ENCODE results near the gene ATP2A2.

ATP2A2 gene

DNA sequence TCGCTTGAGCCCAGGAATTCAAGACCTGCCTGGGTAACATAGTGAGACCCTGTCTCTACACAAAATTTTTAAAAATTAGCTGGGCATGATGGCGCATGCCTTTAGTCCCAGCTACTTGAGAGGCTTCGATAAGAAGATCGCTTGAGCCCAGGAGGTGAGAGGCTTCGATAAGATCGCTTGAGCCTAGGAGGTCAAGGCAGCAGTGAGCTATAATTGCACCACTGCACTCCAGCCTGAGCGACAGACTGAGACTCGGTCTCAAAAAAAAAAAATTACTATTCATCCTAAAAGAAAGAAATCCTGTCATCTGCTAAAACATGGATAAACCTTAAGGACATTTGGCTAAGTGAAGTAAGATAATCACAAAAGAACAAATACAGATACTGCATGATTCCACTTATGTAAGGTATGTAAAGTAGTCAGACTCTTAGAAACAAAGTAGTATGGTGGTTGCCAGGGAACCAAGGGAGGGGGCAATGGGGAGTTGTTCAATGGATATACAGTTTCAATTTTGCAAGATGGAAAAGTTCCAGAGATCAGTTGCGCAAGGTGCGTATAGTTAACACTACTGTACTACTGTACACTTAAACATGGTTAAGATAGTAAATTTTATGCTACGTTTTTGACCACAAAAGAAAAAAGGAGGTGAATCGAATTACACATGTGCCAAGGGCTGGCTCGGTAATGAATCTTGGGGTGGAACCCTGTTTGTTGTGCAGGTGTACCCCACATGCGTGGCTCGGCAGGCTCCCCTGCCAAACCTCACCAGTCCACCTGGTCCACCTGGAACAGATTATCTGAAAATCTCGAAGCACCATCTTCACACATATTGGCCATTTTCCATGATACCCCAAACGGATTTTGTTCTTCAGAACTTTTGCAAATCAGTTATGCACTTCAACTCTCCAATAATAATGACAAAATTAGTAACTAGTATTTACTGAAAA, 18.3 kb upstream of the ATP2A2 start:
- DNase-seq, result peak; percentile 35

DNA sequence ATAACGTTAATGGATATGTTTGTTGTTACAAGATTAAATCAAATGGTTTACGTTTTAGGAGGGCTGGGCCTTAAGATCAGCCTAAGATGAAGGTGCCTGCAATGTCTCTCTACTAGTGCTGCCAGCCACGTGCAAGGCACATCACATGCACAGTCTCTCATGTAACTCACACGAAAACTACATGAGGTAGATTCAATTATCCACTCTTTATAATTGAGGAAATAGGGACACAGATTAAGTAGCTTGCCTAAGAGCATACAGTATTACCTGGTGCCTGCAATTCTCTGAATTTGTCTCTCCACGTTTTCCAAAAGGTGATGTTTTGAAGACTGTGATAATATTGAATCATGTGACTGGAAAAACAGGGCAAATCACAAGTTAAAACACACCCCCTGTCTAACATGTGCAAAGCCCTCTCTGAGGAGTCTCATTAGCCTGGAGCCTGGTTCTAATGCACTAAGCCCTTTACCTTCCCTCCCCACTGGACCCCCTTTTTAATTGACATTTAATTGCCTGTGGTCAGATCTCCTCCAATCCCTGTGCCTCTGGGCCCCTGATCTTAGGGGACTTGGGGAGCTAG, 14.6 kb upstream of the ATP2A2 start:
- peak; percentile 37 for DNase-seq

DNA sequence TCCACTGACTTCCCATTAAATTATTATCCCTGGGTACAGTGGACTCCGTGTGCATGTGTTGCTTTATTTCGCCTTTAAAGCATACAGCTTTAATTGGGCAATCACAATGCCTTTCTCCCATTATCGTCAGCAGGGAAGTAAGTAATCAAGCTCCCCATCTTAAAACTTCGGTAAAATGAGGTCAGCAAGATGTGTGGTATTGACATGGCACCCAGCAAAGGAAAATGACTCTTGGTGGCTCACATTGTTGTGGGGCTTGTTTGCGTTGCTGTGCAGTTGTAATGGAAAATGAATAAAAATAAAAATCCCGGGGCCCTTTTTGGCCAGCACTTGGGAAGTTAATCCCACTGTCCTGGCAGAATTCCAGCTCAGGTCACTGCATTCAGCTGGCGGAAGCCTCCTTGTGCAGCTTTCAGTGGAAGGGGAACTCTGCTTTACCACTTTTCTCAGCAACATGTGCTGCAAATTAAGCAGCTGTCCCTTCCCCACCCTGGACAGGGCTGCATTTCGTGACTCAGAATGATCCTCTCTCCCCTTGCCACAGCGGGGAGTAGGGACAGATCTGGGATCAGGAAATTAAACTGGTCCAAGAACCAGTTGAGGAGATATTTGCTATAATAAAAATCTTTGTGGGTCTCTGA, 13.9 kb upstream of the ATP2A2 start:
- DNase-seq, result peak; percentile 74

DNA sequence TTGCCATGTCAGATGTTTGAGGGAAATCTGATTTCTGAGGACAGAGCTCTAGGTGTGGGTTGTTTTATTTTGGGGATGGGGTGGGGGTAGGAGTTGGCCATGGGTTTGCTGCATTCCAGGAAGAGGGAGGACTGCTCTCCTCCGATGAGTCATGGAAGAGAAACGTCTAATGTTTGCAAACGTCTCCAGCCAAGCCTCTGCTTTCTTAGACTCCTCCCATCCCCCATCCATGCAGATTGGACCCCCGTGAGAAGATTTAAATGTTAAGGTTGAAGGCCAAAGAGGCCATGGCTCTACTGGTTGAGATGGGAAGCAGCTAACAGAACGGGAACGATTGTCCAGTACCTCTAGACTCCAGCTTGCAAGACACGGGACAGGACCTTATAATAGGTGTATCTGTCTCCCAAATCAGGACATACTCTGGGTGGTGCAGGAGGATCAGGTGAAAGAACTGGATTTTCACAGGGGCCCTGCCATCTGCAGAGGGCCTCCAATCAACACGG, 11.4 kb upstream of the ATP2A2 start:
- DNase-seq, result no peak

DNA sequence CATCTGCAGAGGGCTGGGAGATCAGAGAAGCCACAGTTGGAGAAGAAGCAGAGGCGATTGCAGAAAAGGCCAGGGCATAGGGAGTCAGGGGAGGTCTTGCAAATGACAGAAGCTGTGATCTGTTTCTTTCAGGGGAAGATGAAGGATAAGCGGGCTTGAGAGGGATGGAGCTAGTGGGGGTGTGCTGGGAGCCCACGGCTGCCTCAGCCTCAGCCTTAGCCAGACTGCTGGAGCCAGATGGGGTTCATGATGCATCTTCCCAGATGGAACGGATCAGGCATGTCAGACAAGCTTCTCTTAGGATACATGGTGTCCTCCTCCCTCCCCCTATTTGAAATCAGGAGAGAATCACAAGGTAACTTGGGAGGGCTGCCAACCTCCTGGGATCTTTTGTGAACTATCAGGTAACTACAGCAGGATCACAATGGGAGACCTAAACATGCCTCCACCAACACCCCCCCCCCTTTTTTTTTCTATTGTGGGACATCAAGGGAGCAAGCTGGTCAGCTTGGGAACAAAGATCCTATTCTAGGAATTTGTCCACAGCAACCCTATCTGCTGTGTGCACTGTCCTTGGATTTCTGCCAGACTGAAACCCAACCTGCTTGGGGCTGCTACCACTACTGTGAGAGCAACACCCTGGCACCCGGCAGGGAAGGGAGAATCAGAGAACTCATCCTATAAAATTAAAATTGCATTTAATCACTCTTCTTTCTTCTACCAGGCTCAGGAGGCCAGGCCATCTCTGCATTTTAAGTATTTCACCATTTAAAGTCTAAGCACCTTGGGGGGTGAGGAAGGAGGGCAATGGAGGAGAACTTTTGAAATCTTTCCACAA, 10.7 kb upstream of the ATP2A2 start:
- peak; percentile 61 for DNase-seq

DNA sequence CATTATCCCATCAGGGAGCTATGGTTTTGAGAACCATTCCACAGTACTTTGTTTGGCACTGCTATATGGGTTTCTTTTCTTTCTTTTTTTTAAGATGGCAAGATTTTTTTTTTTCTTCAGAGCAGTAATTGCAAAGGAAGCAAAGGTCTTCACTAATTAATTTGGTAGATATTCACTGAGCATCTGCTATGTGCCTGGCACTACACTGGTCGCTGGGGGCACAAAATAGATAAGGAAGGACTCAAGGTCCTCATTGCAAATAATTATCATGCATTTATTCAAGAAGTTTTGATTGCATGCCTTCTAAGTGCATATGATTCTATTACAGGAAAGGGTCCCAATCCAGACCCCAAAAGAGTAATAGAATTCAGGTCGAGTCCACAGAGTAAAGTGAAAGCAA, 10.0 kb upstream of the ATP2A2 start:
- no peak for DNase-seq

DNA sequence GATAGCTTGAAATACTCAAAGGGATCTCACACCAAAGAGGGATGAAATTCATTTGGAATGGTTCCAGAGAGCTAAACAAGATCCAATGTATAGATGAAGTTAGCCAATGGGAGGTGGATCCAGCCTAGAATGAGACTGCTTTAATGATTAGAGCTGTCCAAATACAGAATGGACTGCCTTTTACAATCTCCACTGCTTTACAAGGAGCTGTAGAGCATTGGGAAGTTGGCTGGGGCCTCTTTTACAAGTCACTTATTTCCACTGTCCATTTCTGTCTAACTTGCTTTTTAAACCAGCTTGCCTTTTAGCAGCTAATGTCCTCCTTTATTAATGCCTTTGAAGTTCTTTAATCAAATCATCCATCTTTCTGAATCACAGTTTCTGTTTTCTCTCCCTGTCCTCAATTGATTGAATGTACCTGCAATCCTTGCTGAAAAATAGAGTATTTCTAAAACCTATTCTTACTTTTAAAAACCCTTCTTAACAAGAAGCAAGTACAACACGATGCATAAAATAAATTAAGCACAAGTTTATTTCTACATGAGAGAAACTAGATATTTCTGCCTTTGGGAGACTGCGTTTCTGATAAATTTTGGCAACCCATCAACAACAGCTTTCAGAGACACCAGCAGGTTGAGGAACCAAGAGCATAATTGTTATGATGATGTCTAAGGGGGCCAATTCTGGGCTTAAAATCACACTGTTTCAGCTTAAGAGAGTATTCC, 3.4 kb upstream of the ATP2A2 start:
- DNase-seq, result no peak

DNA sequence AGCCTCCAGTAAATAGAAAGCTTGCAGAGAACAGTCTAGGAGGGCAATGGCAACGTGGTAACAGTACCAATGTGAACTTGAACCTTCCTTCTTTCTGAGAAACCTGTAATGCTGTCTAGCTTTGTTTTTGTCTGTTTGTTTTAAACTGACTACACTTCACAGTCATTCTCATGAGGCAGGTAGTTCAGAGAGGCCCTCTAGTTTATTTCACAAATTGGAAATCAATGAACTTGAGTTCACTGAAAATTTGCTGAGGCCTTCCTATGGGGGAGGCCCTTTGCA, 2.9 kb upstream of the ATP2A2 start:
- no peak for DNase-seq

DNA sequence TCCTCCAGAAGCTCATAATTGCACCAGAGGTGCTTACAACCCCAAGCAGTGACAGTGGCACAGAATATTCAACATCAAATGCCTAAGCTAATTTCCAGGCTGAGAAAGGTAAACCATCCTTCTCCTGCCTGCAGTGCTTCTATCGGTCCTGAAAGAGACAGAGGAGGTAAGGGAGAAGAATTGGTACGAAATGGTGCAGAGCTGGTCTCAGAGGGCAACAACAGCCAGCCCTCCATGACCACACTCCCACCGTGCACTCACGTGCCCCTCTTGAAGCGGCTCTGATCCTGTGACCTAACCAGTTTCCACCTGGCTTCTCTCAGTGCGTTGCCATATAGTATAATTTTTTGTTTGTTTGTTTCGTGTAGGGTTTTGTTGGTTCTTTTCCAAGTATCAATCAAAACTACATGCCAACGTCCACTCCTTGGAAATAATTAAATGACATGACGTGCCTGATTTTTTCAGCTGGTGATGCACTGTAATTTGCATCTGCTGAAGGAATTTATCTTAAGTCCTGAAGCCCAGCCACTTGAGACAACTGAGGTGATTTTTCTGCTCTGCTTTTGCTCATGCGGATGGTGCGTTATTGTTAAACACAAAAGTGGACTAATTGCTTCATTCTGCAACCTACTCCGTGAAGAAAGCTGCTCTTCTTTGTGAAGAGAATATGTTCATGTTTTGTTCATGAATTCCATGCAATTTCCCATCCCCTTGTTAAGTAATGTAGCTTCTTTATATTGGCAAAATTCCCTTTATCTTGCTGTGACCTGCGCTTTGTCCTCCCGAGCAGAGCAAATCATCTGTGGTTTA, 1.3 kb upstream of the ATP2A2 start:
- DNase-seq, result peak; percentile 81

DNA sequence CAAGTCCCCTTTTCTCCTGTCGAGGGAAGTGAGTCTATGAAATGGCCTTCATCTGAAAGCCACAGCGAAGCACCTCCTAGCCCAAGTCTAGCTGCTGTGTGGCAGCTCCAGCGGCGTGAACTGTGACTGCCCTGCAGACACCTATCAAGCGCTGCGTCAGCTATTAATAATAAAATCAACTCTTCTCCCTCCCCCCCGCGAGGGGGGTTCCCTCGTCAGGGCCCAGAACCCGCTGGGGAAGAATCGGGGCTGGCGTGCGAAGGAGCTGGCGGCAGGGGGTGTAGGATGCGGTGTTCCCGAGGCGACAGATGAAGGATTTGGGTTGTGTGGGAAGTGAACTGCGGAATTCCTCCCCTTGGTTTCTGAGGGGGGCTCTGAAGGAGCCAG, 662 bp upstream of the ATP2A2 start:
- peak; percentile 74 for DNase-seq

DNA sequence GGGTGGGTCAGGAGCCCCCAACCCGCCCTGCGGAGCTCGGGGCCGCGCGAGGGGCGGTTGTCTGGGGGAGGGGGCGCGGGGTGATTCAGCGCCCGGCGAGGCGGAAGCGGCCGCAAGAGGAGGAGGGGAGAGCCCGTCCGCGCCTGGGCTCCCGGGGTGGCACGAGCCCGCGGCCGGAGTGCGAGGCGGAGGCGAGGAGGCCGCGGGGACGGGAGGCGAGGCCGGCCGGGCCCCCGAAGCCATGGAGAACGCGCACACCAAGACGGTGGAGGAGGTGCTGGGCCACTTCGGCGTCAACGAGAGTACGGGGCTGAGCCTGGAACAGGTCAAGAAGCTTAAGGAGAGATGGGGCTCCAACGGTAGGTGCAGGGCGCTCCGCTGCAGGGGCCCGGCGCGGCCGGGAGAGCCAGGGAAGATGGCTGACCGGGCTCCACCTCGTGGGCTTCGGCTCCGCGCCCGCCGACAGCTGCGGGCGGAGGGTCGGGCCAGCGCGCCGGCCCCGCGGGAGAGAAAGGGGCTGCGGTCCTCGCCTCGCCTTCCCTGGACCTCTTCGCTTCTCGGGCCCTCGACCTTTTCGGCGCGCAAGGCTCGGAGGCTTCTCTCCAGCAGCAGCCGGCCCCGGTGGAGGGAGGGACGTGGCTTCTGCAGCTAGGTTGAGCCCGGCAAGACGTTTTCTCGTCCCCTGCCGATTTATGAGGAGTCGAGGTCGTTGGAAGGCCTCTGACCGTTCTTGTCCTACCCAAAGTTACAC, 677 bp downstream of the ATP2A2 start:
- DNase-seq, result peak; percentile 43

DNA sequence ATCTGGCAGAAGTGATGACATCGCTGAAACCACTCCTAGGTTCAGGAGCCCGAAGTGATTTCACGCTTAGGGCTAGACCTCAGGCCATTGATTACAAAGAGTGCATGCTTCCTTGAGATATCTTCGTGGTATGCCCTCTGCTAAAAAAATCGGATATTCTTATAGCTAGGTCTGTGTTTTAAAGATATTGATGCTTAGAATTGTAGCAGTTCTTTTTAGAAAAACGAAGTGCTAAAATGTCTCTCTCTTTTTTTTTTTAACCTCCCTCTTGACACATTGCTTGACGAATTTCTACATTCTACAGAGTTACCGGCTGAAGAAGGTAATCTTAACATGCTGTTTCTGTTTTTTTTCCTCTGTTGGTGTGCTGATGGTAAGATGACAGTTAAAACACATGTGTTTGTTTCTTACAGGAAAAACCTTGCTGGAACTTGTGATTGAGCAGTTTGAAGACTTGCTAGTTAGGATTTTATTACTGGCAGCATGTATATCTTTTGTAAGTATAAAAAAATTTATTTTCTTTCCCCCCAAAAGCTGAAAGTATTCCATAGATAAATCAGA, 1.3 kb downstream of the ATP2A2 start:
- DNase-seq, result no peak

DNA sequence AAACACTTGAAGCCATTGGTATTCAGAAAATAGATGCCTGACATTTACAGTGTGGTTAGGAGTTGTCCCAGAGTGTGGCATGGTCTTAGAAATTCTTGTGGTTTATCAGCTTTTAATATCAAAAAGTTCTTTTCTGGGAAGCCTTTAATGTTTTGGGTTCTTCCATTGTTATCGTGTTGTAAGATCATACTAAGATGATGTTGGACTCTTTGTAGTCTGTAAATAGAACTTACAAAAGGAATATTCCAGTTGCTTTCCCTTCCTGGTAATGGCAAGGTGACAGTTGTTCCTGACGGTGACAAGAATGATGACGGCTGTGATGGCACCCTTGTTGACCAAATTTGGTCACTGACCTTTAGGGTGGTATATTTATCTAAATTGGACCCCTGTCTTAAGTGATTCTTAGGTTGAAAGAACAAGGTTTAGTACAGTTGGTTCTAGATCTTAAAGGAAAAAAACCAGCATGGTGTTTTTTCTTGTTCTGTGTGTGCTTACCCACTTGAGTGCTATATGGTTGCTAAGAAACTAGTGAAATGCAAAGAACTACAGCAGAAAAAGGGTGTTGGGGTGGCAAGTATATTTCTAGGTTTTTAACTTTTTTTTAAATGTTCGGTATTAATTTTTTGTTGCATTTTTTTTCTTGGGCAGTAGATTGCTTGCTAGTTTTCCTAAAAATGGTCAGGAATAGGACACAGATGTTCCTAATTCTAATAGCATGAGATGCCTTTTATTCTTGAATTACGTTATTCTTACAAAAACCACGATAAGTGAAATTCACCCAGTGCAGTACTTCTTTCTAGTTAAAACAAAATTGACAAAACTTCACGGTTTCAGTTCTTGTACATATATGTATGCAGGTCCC, 2.1 kb downstream of the ATP2A2 start:
- no peak for DNase-seq

DNA sequence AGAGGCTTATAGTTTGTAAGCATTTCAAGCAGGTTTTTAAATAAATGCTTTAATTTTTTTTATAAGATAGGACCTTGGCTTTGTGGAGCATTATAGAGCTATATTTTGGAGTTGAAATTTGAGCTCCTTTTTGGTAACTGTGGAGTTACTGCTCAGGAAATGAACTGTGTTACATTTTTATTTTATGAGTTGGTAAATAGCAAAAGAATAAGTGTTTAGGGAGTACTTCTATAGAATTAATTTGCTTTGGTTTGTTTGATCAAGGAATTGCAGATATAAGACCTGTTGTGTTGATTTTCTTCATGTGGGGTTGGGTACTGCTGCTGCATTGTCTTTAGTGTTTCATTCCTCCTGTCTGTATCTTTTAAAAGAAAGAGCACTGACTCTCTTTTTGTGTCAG, 3.5 kb downstream of the ATP2A2 start:
- no peak for DNase-seq

DNA sequence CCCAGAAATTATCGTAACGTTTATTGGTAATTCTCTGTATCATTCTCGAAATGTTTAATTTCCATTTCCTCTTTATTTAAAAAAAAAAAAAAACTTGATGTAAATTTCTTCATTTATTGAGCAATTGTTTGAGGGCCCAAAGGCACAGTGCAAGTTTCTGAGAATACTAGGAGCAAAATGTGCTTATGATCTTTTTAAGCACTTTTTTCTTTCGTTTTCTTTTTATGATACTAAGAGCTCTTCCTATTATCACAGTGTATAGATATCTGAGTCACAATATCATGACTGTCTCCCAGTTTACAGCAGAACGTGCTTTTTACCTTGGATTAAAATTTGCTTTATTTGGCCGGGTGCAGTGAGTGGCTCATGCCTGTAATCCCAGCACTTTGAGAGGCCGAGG, 5.6 kb downstream of the ATP2A2 start:
- no peak for DNase-seq

DNA sequence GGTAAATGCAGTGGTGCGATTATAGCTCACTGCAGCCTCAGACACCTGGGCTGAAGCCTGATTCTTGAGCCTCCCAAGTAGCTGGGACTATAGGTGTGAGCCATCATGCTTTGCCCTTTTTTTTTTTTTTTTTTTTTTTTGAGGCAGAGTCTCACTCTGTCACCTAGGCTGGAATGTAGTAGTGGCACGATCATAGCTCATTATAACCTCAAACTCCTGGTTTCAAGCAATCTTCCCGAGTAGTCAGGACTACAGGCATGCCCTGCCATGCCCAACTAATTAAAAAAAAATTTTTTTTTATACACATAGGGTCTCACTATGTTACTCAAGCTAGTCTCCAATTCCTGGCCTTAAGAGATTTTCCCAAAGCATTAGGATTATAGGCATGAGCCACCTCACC, 6.9 kb downstream of the ATP2A2 start:
- DNase-seq, result no peak

DNA sequence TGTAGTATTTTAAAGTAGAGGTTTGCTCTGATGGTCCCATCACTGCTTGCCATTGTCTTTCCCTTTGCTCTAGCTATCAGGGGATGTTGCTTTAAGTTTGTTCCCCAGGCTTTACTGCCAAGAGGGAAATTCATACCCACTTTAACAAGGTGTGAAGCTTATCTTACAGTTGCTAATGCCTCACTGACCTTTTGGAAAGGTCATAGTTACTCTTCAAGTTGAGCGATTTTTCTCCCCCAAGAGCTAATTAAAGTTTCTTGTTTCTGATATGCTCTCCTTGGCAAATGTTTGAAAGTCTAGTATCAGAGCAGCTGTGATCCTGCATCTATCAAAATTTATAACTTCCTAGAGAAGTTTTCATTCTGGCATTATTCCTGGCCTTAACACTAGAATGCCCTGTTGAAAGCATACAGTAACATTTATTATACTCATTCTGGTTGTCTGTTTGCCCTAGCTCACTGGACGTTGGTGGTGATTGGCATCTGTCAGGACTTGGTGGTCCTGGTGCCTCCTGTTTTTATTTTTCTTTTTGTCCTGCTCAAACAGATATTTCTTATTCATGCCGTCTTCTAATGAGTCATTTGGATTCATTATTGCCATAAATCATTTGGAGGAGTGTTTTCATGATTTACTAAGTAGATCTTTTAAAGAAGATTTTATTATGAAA, 8.1 kb downstream of the ATP2A2 start:
- DNase-seq, result no peak

DNA sequence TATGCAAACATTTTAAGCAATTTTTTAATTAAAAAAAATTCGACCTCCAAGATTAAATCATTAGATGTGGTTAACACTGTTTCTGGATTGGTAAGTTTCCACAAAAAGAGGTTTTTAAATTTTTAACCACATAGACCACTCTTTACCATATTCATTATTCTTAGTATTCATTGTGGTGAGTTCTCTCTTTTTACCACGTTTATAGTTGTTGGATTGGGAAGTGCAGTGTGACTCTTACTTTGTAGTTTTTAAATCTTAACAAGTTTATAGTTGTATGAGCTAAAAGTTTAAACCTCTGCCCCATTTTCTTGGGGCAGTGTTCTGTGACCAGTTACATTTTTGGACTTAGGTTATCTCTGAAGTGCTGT, 8.6 kb downstream of the ATP2A2 start:
- no peak for DNase-seq

All from DMS79 treated with DMSO at 0.1 percent for 48 hours (cell line).